GM12875 (cell line): ENCODE measurements around the gene IMP3.

Experiments
- H3K4me3 ChIP-seq: one replicate; pipeline ENCODE4 v1.5.1; 2011; ENCODE audit warnings: low read depth, low read length, control low read depth
- CTCF ChIP-seq: IDR thresholded peaks from 2 replicates; pipeline ENCODE4 v1.5.1; 2011; ENCODE audit warnings: low read depth, mild to moderate bottlenecking, control low read depth, inconsistent platforms, low read length, moderate library complexity, borderline replicate concordance; ENCODE audit not compliant: insufficient read depth

Gene IMP3

GRCh38 chr15:75606711-75607699 lies 33.0 kb downstream of the IMP3 start:
- TF ChIP-seq CTCF = no peak
- no peak overlapping the region for H3K4me3 ChIP-seq

GRCh38 chr15:75606026-75606425 lies 34.0 kb downstream of the IMP3 start:
- no peak overlapping the region for H3K4me3 ChIP-seq
- TF ChIP-seq CTCF = no peak

- TF ChIP-seq CTCF = no peak
These were observed 40.6 kb downstream of the IMP3 start for GRCh38 chr15:75599401-75599800.

DNA sequence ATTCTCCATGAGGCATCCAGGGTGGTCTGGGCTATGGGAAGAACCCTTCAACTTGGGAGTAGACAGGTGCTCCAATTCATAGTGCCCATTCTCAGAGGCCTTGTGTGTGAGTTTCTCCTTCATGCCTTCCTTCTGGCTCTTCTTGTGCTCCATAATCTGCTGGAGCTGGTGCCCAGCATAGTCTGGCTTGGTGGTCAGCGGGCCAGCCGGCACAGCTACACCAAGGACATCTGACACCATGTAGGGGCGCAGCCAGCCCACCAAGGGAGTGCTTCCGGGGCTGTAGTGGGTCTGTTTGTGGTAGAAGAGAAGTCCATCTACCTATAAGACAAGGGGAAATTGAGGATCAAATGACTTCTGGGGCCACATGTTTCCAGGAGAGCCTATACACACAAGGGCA lies 41.7 kb downstream of the IMP3 start:
- no peak for TF ChIP-seq CTCF
- no peak overlapping the region for H3K4me3 ChIP-seq

More at GRCh38 chr15:75599401-75599800, 40.6 kb downstream of the IMP3 start:
- no peak overlapping the region for H3K4me3 ChIP-seq

DNA sequence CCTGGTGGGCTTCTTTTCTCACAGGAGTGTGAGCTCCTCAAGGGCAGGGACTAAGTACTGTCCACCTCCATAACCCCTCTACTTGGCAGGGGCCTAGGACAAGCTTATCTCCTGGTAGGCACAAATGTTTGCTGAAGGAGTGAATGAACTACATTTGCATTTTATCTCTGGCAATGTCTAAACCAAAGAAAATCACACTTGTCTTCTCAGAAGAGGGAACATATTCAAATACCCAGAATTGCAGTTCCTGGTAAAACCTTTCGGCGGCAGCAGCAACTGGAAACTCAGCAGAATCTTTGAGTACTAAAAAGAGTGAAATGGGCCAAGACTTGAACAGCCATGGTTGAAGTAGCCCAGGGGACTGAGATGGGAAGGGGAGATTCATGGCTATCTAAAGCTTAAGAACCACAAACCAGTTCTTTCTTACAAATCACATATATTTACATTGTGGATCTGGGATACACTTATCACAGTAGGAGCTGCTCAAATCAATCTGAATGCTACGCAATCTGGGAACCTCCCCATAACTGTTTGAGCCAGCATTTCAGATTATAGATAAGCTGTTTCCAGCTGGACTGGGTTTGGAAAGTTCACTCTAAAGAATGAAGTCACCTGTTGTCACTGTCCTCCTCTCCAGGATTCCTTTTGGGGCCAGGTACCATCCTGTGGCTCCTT lies 42.2 kb downstream of the IMP3 start:
- no peak for TF ChIP-seq CTCF
- H3K4me3 ChIP-seq = no peak overlapping the region

GRCh38 chr15:75596703-75597345 lies 43.2 kb downstream of the IMP3 start:
- no peak for TF ChIP-seq CTCF
- H3K4me3 ChIP-seq = no peak overlapping the region

- H3K4me3 ChIP-seq = no peak overlapping the region
- no peak for TF ChIP-seq CTCF
These were observed 45.7 kb downstream of the IMP3 start for GRCh38 chr15:75594276-75594675.
